AG08395 (cell line): Measurements from ENCODE around the gene ZNF219.
A peak's percentile ranks its signal among the peaks of the same experiment; 100 is the strongest.

Source experiments
- DNase-seq: peaks from one replicate; pipeline ENCODE4 v3.0.0; 2012; ENCODE audit warnings: mixed read lengths, low spot score

ZNF219 gene

DNA sequence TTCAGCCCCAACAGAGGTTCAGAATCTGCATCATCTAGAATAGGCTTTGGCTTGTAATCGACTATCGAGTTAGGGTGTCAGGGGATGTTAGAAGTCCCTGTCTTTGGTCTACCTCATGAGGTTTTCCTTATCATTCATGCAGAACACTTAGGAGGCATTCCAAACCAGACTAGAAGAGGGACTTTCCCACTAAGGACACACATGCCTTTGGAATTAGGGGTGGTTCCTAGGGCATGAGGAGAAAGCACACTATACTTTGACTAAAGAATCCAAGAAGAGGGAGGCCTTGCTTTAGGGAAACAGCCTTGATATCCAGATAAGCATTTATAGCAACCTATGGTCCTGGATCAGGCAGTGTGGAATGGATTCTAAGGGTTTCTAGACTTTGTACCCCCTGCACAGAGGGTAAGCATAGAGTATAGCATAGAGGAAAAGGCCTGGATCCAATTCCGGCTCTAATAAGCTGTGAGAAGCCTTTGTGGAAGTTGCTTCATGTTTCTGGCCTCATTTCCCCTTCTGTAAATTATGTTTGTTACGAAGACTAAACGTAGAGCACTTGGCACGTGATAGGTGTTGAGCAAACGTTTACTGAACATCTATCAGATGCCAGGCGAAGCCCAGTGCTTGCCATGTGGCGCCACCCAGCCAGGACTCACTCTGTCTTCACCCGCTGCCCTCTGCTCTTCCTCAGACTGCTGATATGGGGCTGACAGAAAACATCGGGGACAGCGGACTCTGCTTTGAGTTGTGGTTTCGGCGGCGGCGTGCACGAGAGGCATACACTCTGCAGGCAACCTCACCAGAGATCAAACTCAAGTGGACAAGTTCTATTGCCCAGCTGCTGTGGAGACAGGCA, 13.2 kb downstream of the ZNF219 start:
- DNase-seq, result peak; percentile 58

DNA sequence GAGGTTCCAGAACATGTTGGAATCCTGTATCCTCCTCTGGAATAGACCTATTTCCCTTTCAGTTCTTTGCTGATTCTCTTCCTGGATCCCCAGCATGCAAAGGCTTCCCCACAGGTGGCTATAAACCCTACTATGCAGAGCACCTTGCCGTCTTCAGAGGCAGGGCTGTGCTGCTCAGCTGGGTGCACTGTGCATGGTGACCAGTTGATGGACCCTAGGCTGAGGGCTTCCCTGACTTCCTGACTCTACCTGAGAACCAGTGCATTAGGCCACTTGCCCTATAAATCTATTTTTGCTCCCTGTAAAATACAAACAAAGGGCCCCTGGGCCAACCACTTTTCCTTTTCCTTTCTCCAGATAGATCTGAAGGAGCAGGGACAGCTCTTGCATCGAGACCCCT, 14.1 kb downstream of the ZNF219 start:
- no peak for DNase-seq

- no peak for DNase-seq
These were observed 14.7 kb downstream of the ZNF219 start for GRCh38 chr14:21083565-21084325.

DNA sequence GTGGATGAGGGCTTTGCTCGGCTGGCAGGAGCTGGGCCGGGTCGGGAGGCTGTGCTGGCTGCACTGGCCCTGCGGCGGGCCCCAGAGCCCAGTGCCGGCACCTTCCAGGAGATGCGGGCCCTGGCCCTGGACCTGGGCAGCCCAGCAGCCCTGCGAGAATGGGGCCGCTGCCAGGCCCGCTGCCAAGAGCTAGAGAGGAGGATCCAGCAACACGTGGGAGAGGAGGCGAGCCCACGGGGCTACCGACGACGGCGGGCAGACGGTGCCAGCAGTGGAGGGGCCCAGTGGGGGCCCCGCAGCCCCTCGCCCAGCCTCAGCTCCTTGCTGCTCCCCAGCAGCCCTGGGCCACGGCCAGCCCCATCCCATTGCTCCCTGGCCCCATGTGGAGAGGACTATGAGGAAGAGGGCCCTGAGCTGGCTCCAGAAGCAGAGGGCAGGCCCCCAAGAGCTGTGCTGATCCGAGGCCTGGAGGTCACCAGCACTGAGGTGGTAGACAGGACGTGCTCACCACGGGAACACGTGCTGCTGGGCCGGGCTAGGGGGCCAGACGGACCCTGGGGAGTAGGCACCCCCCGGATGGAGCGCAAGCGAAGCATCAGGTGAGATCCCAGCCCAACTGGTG, 16.8 kb downstream of the ZNF219 start:
- no peak for DNase-seq

- DNase-seq, result no peak
These were observed 19.7 kb downstream of the ZNF219 start for GRCh38 chr14:21078726-21079125.

- DNase-seq, result no peak
These were observed 20.2 kb downstream of the ZNF219 start for GRCh38 chr14:21078287-21078686.

DNA sequence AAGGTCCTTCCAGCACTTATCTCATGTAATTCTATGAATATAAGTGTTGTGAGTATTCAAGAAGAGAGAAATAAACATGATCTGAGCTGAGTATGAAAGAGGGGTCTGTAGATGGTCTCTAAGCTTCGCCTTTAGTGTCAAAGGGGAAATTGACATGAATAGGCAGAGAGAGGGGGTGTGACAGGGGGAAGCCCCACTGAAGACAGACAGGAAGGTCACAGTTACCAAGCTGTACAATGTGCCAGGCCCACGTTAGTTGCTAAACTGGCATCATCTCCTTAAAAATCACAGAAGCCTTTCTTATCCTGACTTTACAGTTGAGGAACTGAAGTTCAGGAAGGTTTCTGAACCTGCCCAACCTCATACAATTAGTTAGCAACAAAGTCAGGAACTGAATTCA, 20.8 kb downstream of the ZNF219 start:
- DNase-seq, result no peak

- DNase-seq, result no peak
These were observed 22.6 kb downstream of the ZNF219 start for GRCh38 chr14:21075719-21076437.

DNA sequence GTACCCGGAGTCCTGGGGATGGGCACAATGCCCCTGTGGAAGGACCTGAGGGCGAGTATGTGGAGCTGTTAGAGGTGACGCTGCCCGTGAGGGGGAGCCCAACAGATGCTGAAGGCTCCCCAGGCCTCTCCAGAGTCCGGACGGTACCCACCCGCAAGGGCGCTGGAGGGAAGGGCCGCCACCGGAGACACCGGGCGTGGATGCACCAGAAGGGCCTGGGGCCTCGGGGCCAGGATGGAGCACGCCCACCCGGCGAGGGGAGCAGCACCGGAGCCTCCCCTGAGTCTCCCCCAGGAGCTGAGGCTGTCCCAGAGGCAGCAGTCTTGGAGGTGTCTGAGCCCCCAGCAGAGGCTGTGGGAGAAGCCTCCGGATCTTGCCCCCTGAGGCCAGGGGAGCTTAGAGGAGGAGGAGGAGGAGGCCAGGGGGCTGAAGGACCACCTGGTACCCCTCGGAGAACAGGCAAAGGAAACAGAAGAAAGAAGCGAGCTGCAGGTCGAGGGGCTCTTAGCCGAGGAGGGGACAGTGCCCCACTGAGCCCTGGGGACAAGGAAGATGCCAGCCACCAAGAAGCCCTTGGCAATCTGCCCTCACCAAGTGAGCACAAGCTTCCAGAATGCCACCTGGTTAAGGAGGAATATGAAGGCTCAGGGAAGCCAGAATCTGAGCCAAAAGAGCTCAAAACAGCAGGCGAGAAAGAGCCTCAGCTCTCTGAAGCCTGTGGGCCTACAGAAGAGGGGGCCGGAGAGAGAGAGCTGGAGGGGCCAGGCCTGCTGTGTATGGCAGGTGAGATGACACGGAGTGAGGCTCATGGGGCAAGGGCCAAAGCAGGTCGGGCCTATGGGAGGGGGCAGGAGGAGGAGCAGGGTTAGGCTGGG, 23.8 kb downstream of the ZNF219 start:
- DNase-seq, result no peak

GRCh38 chr14:21073921-21074320, 24.5 kb downstream of the ZNF219 start:
- no peak for DNase-seq

DNA sequence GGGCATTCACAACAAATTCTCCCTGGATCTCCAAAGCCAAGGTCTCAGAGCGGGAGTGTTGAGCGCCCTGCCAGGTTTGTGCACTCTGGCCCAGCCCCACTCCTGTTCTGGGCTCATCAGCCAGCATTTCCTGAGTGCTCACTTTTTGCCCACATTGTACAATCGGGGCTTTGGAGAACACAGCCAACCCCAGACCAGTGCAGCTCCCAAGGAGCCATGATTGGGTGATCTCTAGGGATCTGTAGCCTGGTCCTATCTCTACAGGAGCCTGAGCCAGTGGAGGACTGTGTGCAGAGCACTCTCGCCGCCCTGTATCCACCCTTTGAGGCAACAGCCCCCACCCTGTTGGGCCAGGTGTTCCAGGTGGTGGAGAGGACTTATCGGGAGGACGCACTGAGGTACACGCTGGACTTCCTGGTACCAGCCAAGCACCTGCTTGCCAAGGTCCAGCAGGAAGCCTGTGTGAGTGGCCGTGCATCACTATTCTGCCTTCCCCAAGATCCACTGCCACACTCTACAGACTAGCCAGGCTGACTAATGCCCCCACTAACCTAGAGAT, 25.6 kb downstream of the ZNF219 start:
- no peak for DNase-seq

DNA sequence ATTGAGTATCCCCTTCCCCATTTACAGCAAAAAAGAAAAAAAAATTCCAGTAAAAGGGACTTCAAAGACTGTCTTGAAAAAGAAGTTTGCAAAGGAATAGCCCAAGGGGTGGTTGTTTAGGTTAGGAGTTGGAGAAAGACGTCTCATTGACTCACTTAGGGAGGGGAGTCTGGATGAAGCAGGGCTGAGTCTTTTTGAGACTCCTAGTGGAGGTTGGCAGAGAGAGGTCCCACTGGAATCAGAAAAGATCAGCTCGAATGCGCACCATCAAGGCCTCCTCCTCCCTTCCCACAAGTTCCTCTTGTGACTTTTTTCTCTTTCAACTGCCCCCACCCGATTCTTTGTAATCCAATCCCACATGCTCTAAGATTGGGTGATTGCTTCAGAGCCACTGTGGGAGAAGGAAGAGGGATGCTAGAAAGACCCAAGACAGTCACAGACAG, 26.4 kb downstream of the ZNF219 start:
- DNase-seq, result peak; percentile 72

GRCh38 chr14:21071225-21072030, 27.0 kb downstream of the ZNF219 start:
- DNase-seq, result peak; percentile 95

DNA sequence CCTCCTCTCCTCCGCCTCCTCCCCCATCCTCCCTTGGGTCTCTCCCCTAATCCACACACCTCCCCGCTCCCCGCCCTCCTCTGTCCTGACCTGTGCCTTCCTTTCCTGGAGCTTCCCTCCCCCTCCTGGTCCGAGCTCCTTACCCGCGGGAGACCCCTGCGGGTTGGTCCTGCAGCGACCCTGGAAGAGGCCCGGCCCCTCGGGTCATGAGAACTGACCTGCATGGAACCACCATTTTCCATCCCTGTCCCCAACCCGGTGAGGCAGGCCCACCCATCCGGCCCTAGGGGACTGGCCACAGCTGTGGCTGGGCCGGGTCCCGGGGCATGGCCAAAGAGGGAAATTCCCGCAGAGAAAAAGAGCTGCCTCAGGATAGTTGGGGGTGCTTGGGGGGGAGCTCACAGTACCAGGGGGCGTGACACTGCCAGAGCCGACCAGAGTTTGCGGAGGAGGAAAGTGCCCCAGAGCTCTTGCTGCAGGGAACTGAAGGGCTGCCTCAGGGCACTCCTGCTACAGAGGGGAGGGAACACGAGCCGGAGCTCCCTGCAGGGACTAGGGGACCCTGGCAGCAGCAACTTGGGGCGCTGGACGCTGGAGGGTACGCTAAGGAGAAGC, 27.7 kb downstream of the ZNF219 start:
- DNase-seq, result peak; percentile 42

DNA sequence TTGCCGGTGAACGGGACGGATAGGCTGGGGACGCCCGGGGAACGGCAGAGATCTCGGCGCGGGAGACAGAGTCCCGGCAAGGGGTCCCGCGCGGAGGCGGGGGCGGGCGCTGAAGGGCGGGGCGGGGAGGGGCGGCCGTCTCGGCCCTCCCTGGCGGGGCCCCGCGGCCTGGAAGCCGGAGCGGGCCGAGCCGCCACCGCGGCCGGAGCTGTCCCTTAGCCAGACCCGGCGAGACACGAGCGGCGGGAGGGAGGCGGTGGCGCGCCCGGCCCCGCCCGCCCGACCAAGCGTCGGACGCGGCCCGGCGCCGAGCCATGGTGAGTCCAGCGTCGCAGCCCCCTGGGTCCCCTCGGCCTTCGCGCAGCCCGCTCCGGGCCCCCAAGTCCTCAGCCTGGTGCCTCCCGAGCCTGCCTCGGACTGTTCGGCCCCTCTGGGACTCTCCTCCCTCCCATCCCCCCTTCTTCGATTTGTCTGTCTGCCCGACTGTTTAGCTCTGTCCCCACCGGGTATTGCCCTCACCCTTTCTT, 28.3 kb downstream of the ZNF219 start, which contains the start of gene ARHGEF40:
Gene ARHGEF40 (plus strand): TSS at position 222 of the 527 bp plus-strand sequence. CDS start 93 bp downstream, at position 315.
- DNase-seq, result peak; percentile 67

GRCh38 chr14:21069388-21070082, 28.9 kb downstream of the ZNF219 start:
- DNase-seq, result peak; percentile 38

DNA sequence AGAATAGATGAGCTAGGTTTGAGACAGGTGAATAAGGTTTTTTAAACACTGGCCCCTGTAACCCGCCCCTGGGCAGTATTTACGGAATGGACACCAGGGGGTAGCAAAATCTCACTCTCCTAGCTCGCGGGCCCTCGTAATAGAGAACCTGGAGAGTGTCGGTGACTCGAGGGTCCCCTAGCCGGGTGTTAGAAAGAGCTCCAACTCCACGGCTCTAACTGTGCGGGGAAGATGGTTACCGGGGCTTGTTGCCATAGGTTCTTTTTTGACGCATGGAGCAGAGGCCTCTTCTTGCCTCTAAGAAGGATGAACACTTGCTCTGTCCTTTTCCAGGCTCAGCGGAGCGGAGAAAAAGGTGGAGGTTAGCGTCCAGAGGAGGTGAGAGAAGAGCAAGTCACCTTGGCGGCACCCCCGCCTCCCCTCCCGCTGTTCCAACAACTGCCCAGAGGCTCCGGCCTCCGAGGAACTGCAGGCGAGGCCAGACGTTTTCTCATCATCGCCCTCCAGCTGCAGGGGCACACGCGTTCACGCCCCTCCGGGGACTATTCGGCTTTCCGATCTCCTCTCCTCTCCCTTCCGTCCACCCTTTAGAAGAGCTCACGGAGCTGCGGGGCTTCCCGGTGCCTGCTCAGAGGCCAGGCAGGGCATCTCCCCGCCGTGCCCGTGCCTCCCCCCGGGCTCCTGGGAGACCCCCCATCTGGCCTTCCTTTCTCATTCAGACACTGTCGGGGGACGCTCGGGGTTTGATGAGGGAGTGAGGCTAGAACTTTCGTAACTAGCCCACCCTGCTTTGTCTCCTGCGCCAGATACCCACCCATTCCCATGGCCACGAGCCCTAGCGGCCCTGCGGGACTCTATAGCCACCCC, 29.7 kb downstream of the ZNF219 start:
- DNase-seq, result peak; percentile 63
